Chondrocyte (in vitro differentiated cells): ENCODE measurements around the gene ATG101. TPM values are rescaled to one million over a fixed set of nuclear protein-coding genes. Genes with fewer than 3 reads are reported as not detected.

Experiments
- DNase-seq: peaks from one replicate; pipeline ENCODE4 v3.0.0; 2021; ENCODE audit warnings: mixed read lengths, low spot score
- H3K27ac Mint-ChIP-seq: one replicate; pipeline ENCODE4 v1.8.0; 2021; ENCODE audit warnings: mild to moderate bottlenecking, moderate library complexity, mixed read lengths; ENCODE audit not compliant: unreplicated experiment
- H3K27me3 Mint-ChIP-seq: 2 replicates; pipeline ENCODE4 v1.8.0; 2021; ENCODE audit warnings: low read depth, mixed read lengths
- H3K36me3 Mint-ChIP-seq: 2 replicates; pipeline ENCODE4 v1.8.0; 2021; ENCODE audit warnings: low read depth, mixed read lengths
- H3K4me1 Mint-ChIP-seq: 2 replicates; pipeline ENCODE4 v1.8.0; 2021; ENCODE audit warnings: low read depth, mild to moderate bottlenecking, mixed read lengths
- H3K4me3 Mint-ChIP-seq: one replicate; pipeline ENCODE4 v1.8.0; 2021; ENCODE audit warnings: mild to moderate bottlenecking, moderate library complexity, mixed read lengths; ENCODE audit not compliant: unreplicated experiment
- H3K9me3 Mint-ChIP-seq: 2 replicates; pipeline ENCODE4 v1.8.0; 2021; ENCODE audit warnings: low read depth, mixed read lengths
- CTCF ChIP-seq: fragments of 200-600 bp; sonication (generic); IDR thresholded peaks from 2 replicates; pipeline ENCODE4 v1.5.0; 2021; ENCODE audit warnings: antibody characterized with exemption, mild to moderate bottlenecking, moderate library complexity
- total RNA-seq: library from RNA; stranded (reverse); gene quantifications from 3 replicates; pipeline ENCODE4 v1.2.1, GENCODE V29; 2021

ATG101 gene
- total RNA-seq, 1 donor from 2014 or later: 48.0 TPM

DNA sequence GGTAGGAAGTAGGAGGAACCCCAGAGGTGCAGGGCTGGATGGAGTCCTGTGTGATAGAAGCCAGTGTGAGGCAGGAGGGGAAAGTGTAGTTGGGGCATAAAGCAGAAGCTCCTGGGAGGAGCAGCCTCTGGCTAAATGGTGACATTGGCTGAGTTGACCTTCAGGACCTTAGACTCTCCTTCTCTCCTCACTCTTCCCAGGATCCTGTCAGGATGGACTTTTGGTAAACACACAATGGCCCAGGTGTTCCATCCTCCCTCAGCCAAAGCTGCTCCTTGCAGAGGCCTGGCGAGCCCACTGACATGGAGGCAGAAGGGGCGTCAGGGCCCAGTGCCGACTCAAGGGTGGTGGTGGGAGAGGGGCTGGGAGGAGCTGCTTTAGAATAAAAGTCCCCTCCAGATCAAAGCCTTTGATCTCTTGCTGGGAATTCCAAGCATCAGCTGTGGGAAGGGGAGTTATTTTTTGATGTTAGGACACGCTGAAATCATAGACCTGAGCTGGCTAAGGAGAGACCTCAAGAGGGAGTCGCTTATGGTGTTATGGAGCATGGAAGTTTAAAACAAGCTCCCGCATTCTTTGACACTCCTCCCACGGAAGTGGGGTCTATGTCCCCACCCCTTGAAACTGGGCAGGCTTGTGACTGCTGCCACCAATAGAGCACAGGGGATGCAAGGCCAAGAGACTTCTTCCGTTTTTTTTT, 53.9 kb downstream of the ATG101 start:
- H3K27ac Mint-ChIP-seq: no peak overlapping the region
- no peak for DNase-seq
- H3K36me3 Mint-ChIP-seq: no peaks in the 10 kb centered on the region
- H3K4me1 Mint-ChIP-seq: peaks cover 9% of the 10 kb centered on the region
- H3K9me3 Mint-ChIP-seq: no peaks in the 10 kb centered on the region
- no peak for TF ChIP-seq CTCF
- no peak overlapping the region for H3K4me3 Mint-ChIP-seq
- H3K27me3 Mint-ChIP-seq: no peaks in the 10 kb centered on the region

- no peak for DNase-seq
- Mint-ChIP-seq H3K4me3 (no peak overlapping the region), H3K27me3 (no peaks in the 10 kb centered on the region), H3K36me3 (no peaks in the 10 kb centered on the region), H3K4me1 (peaks cover 9% of the 10 kb centered on the region), H3K9me3 (no peaks in the 10 kb centered on the region), H3K27ac (no peak overlapping the region)
- no peak for TF ChIP-seq CTCF
These were observed 55.7 kb downstream of the ATG101 start for GRCh38 chr12:52125476-52125900.

- TF ChIP-seq CTCF: no peak
- peaks cover 13% of the 10 kb centered on the region for H3K4me1 Mint-ChIP-seq
These were observed 56.3 kb downstream of the ATG101 start for GRCh38 chr12:52126050-52126604.

More at GRCh38 chr12:52126050-52126604, 56.3 kb downstream of the ATG101 start:
- no peak for DNase-seq
- H3K27ac Mint-ChIP-seq: no peak overlapping the region
- H3K27me3 Mint-ChIP-seq: no peaks in the 10 kb centered on the region
- H3K36me3 Mint-ChIP-seq: no peaks in the 10 kb centered on the region
- H3K9me3 Mint-ChIP-seq: no peaks in the 10 kb centered on the region
- no peak overlapping the region for H3K4me3 Mint-ChIP-seq

Other genes starting within 250 kb of the ATG101 start
- 0.26 to 0.30 TPM in 2 of 3 replicates, not detected in the other for gene FIGNL2, start 221.3 kb upstream of the ATG101 start, total RNA-seq
- not detected in 3 replicates for gene ANKRD33, start 181.9 kb upstream of the ATG101 start, total RNA-seq
- gene ACVRL1, start 162.5 kb upstream of the ATG101 start, total RNA-seq: 0.36 to 0.60 TPM in 2 of 3 replicates, not detected in the other
- 9.9 to 10.6 TPM (median 10.0 TPM) in 3 replicates for gene ACVR1B, start 118.3 kb upstream of the ATG101 start, total RNA-seq
- 11.1 to 15.7 TPM (median 13.7 TPM) in 3 replicates for gene TAMALIN, start 63.0 kb upstream of the ATG101 start, total RNA-seq
- 5.7 to 7.6 TPM (median 7.3 TPM) in 3 replicates for gene NR4A1, start 18.5 kb upstream of the ATG101 start, total RNA-seq
- gene SMIM41, start 9.7 kb downstream of the ATG101 start, total RNA-seq: not detected in 3 replicates
- gene KRT80, start 122.0 kb downstream of the ATG101 start, total RNA-seq: 10.7 to 17.0 TPM (median 12.1 TPM) in 3 replicates
- gene KRT7, start 163.3 kb downstream of the ATG101 start, total RNA-seq: 187 to 277 TPM (median 266 TPM) in 3 replicates
- gene KRT86, start 204.7 kb downstream of the ATG101 start, total RNA-seq: 0.44 to 0.92 TPM (median 0.67 TPM) in 3 replicates
- 1.1 to 2.2 TPM (median 1.3 TPM) in 3 replicates for gene KRT81, start 221.6 kb downstream of the ATG101 start, total RNA-seq